ENCODE measurements around the gene GABRG2.

- TF ChIP-seq, protein P1, sequence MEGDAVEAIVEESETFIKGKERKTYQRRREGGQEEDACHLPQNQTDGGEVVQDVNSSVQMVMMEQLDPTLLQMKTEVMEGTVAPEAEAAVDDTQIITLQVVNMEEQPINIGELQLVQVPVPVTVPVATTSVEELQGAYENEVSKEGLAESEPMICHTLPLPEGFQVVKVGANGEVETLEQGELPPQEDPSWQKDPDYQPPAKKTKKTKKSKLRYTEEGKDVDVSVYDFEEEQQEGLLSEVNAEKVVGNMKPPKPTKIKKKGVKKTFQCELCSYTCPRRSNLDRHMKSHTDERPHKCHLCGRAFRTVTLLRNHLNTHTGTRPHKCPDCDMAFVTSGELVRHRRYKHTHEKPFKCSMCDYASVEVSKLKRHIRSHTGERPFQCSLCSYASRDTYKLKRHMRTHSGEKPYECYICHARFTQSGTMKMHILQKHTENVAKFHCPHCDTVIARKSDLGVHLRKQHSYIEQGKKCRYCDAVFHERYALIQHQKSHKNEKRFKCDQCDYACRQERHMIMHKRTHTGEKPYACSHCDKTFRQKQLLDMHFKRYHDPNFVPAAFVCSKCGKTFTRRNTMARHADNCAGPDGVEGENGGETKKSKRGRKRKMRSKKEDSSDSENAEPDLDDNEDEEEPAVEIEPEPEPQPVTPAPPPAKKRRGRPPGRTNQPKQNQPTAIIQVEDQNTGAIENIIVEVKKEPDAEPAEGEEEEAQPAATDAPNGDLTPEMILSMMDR (conservative IDR thresholded peaks at IDR 0.05 in 1 of 2, IDR thresholded peaks at IDR 0.05 in 1 of 2; ENCODE audit: extremely low read depth in 1 of 2, insufficient read depth in 1 of 2, low read depth in 1 of 2, low read length in 2 of 2), result no peak
- TF ChIP-seq EZH2 (IDR thresholded peaks at IDR 0.05; ENCODE audit: borderline replicate concordance, low read length), result no peak
Observed at GRCh38 chr5:162160401-162160800, 92.8 kb downstream of the GABRG2 start.

All from mammary epithelial cell (primary cell).